A549 (cell line): ENCODE data around the gene AFF3. TPM values are rescaled to one million over a fixed set of nuclear protein-coding genes. Genes with fewer than 3 reads are reported as not detected.

Source experiments
- ATAC-seq, 2 experiments: fragments of 200-7000 bp in 1 of 2; fragments of >200 bp in 1 of 2; cut with Nextera tagmentation in 1 of 2; cut with Tn5 transposase in 1 of 2; 3 replicates each; pipeline versions ENCODE4 v1.8.0 to v1.9.1; 2018 to 2020; ENCODE audit warnings: mild to moderate bottlenecking in 1 of 2, moderate library complexity in 1 of 2
- CTCF ChIA-PET: fragments of 300-600 bp; sonication (Branson Sonifier 250); formaldehyde crosslinking; extraction: SDS; loops from one replicate; lab custom pipeline; 2021; ENCODE audit warnings: antibody characterized with exemption, inconsistent platforms; lab: Yijun Ruan, JAX
- POLR2A ChIA-PET: fragments of 350-600 bp; formaldehyde crosslinking; extraction: SDS; loops from one replicate; lab custom pipeline; 2021; ENCODE audit warnings: antibody characterized with exemption, inconsistent platforms; lab: Yijun Ruan, JAX
- DNase-seq, 2 experiments: peaks; one replicate each; pipeline versions ENCODE4 v3.0.0 to v3.0.0-alpha.2; 2011 to 2016; ENCODE audit warnings: low read depth in 1 of 2, low spot score in 1 of 2
- FAIRE-seq: peaks from 2 replicates; lab custom pipeline; 2011; peaks lifted over from hg19 to GRCh38; lab: Jason Lieb, UNC
- H3K27ac ChIP-seq, 2 experiments: fragments of >200 bp; sonication (Bioruptor Twin); formaldehyde crosslinking; 3 replicates each; pipeline ENCODE4 v1.5.1; 2016 to 2017
- H3K4me1 ChIP-seq: fragments of >200 bp; sonication (Bioruptor Twin); formaldehyde crosslinking; 3 replicates; pipeline ENCODE4 v1.6.1; 2016
- H3K4me2 ChIP-seq: fragments of >200 bp; sonication (Bioruptor Twin); formaldehyde crosslinking; 3 replicates; pipeline ENCODE4 v1.6.1; 2016
- H3K4me3 ChIP-seq: fragments of >200 bp; sonication (Bioruptor Twin); formaldehyde crosslinking; 3 replicates; pipeline ENCODE4 v1.5.1; 2016
- H3K9me3 ChIP-seq: fragments of >200 bp; sonication (Bioruptor Twin); formaldehyde crosslinking; 3 replicates; pipeline ENCODE4 v1.6.1; 2016
- BCL3 ChIP-seq: fragments of >200 bp; sonication (Bioruptor Twin); formaldehyde crosslinking; IDR thresholded peaks from 3 replicates; pipeline ENCODE4 v1.6.1; 2016
- CBX2 ChIP-seq: fragments of 200-600 bp; sonication (generic); IDR thresholded peaks from 2 replicates; pipeline ENCODE4 v1.6.1; 2016; ENCODE audit warnings: low read depth, mild to moderate bottlenecking, borderline replicate concordance
- CHD4 ChIP-seq: fragments of 200-600 bp; sonication (generic); IDR thresholded peaks from 2 replicates; pipeline ENCODE4 v1.6.1; 2016; ENCODE audit warnings: antibody characterized with exemption, mild to moderate bottlenecking, borderline replicate concordance
- CTCF ChIP-seq: fragments of >200 bp; sonication (Bioruptor Twin); formaldehyde crosslinking; IDR thresholded peaks from 3 replicates; pipeline ENCODE4 v1.5.1; 2016
- E2F6 ChIP-seq: IDR thresholded peaks from 2 replicates; pipeline ENCODE4 v1.6.1; 2012; ENCODE audit warnings: low read depth, borderline replicate concordance
- EHF ChIP-seq: fragments of 250-450 bp; sonication (Bioruptor Pico); IDR thresholded peaks from 2 replicates; pipeline ENCODE4 v1.5.0; 2020; ENCODE audit warnings: mild to moderate bottlenecking
- EP300 ChIP-seq, 2 experiments: fragments of >200 bp; sonication (Bioruptor Twin); formaldehyde crosslinking; IDR thresholded peaks; 2 replicates in 1 of 2; 3 replicates in 1 of 2; pipeline ENCODE4 v1.6.1; 2016 to 2017
- FOXS1 ChIP-seq: fragments of 250-450 bp; sonication (Bioruptor Pico); IDR thresholded peaks from 2 replicates; pipeline ENCODE4 v1.5.0; 2020; ENCODE audit warnings: mild to moderate bottlenecking, moderate library complexity
- GATA3 ChIP-seq: IDR thresholded peaks from 2 replicates; pipeline ENCODE4 v1.6.1; 2012; ENCODE audit warnings: borderline replicate concordance
- HEYL ChIP-seq: fragments of 250-450 bp; sonication (Bioruptor Pico); IDR thresholded peaks from 2 replicates; pipeline ENCODE4 v1.8.0; 2021; ENCODE audit warnings: mild to moderate bottlenecking, moderate library complexity
- HOXA7 ChIP-seq: fragments of 250-450 bp; sonication (Bioruptor Pico); IDR thresholded peaks from 2 replicates; pipeline ENCODE4 v1.5.0; 2020; ENCODE audit warnings: mild to moderate bottlenecking, moderate library complexity
- HOXB13 ChIP-seq: fragments of 250-450 bp; sonication (Bioruptor Pico); IDR thresholded peaks from 2 replicates; pipeline ENCODE4 v1.5.0; 2020; ENCODE audit warnings: low read depth, mild to moderate bottlenecking, moderate library complexity
- HOXB5 ChIP-seq: fragments of 250-450 bp; sonication (Bioruptor Pico); IDR thresholded peaks from 2 replicates; pipeline ENCODE4 v1.5.0; 2020; ENCODE audit warnings: mild to moderate bottlenecking, moderate library complexity
- JUN ChIP-seq, 2 experiments: fragments of >200 bp; sonication (Bioruptor Twin); formaldehyde crosslinking; IDR thresholded peaks; 2 replicates in 1 of 2; 3 replicates in 1 of 2; pipeline ENCODE4 v1.6.1; 2016 to 2017
- KDM1A ChIP-seq: fragments of 200-600 bp; sonication (generic); IDR thresholded peaks from 2 replicates; pipeline ENCODE4 v1.6.1; 2016; ENCODE audit warnings: low read depth, mild to moderate bottlenecking
- MAX ChIP-seq: IDR thresholded peaks from 2 replicates; pipeline ENCODE4 v1.6.1; 2012
- MYC ChIP-seq: IDR thresholded peaks from 2 replicates; pipeline ENCODE4 v1.6.1; 2012; ENCODE audit warnings: mild to moderate bottlenecking, inconsistent platforms, low read length, improper control_type of control experiment, borderline replicate concordance
- NFE2L2 ChIP-seq: fragments of 150-350 bp; conservative IDR thresholded peaks from 2 replicates; pipeline ENCODE4 v1.6.1; 2014; ENCODE audit warnings: low read length
- RAD21 ChIP-seq, 2 experiments: fragments of >200 bp in 1 of 2; sonication (Bioruptor Twin) in 1 of 2; formaldehyde crosslinking in 1 of 2; IDR thresholded peaks in 1 of 2; conservative IDR thresholded peaks in 1 of 2; 2 replicates in 1 of 2; 3 replicates in 1 of 2; pipeline ENCODE4 v1.6.1; 2012 to 2018; ENCODE audit warnings: inconsistent platforms in 1 of 2
- RCOR1 ChIP-seq: fragments of 150-350 bp; IDR thresholded peaks from 2 replicates; pipeline ENCODE4 v1.6.1; 2014; ENCODE audit warnings: antibody characterized with exemption, low read length, low read depth
- REST ChIP-seq: fragments of 200-600 bp; sonication (generic); IDR thresholded peaks from 2 replicates; pipeline ENCODE4 v1.6.1; 2016; ENCODE audit warnings: antibody characterized with exemption, mild to moderate bottlenecking, moderate library complexity
- RFX5 ChIP-seq: fragments of 450-650 bp; IDR thresholded peaks from 2 replicates; pipeline ENCODE4 v1.7.1; 2014; ENCODE audit warnings: antibody characterized with exemption, mild to moderate bottlenecking, moderate library complexity
- RNF2 ChIP-seq: fragments of 200-600 bp; sonication (generic); IDR thresholded peaks from 2 replicates; pipeline ENCODE4 v1.6.1; 2016; ENCODE audit warnings: low read depth, mild to moderate bottlenecking, antibody characterized with exemption, moderate library complexity, borderline replicate concordance
- ZC3H11A ChIP-seq: fragments of 450-650 bp; IDR thresholded peaks from 2 replicates; pipeline ENCODE4 v1.6.1; 2014; ENCODE audit warnings: antibody characterized with exemption, mild to moderate bottlenecking
- ZNF302 ChIP-seq: fragments of 250-450 bp; sonication (Bioruptor Pico); IDR thresholded peaks from 2 replicates; pipeline ENCODE4 v1.9.0; 2021; ENCODE audit warnings: inconsistent platforms, mild to moderate bottlenecking, moderate library complexity
- ZSCAN20 ChIP-seq: fragments of 250-450 bp; sonication (Bioruptor Pico); IDR thresholded peaks from 2 replicates; pipeline ENCODE4 v1.8.0; 2022; ENCODE audit warnings: mild to moderate bottlenecking, moderate library complexity
- WGBS: methylation state at CpG from one replicate; pipeline ENCODE4 v1.1.6; 2017; ENCODE audit errors: missing lambda C conversion rate; 5-methylcytosine and 5-hydroxymethylcytosine counted together
- polyA plus RNA-seq, 4 experiments: library from polyadenylated mRNA; depleted of rRNA in 3 of 4; stranded (reverse); fragments of >200 nt; fragmentation: RNase III in 1 of 4; extraction: RNeasy Plus Mini Kit Qiagen cat#74134 plus additional on column Dnase treatment in 1 of 4; gene quantifications; 2 replicates in 3 of 4; 3 replicates in 1 of 4; pipeline ENCODE4 v1.2.3, GENCODE V29; 2011 to 2017

The AFF3 gene
- polyA plus RNA-seq, 2 of the 4 experiments (the other 2 are of a cell fraction) = not detected

GRCh38 chr2:99691926-99692325 lies 450.5 kb downstream of the AFF3 start:
- no peaks in the 10 kb centered on the region for H3K9me3 ChIP-seq
- CTCF ChIA-PET = interaction anchor here (0.9 kb wide), 1 partner anchor 27 kb away, joined by 3 read pairs; no protein-coding TSS in a partner anchor
- FAIRE-seq = no peak
- no peak overlapping the region for H3K27ac ChIP-seq
- POLR2A ChIA-PET = no interaction called here
- no peak for ATAC-seq
- no peak overlapping the region for H3K4me3 ChIP-seq
- no peak overlapping the region for H3K4me2 ChIP-seq
- 8% methylated on average over 4 of the region's 4 CpGs for whole genome bisulfite sequencing
- no peak for DNase-seq
- TF ChIP-seq GATA3 (no peak), KDM1A (no peak), HOXB13 (no peak), RFX5 (no peak), CTCF (no peak), EHF (CRISPR knock-in tag) (no peak), EP300 (IDR thresholded peaks at IDR 0.05) (no peak), MAX (no peak), JUN (IDR thresholded peaks at IDR 0.05) (no peak), MYC (no peak), CBX2 (no peak), ZC3H11A (no peak), HOXA7 (CRISPR knock-in tag) (no peak), E2F6 (no peak)
- H3K4me1 ChIP-seq = no peaks in the 10 kb centered on the region

GRCh38 chr2:99689145-99689742 lies 453.1 kb downstream of the AFF3 start:
- WGBS = 42% methylated on average over 3 of the region's 3 CpGs
- no peak for TF ChIP-seq RNF2
- no peak for TF ChIP-seq E2F6
- no peak for TF ChIP-seq EHF (CRISPR knock-in tag)
- TF ChIP-seq HOXB13 = no peak
- TF ChIP-seq BCL3 = no peak
- TF ChIP-seq HOXB5 (CRISPR knock-in tag) = no peak
- no peak for TF ChIP-seq CHD4
- no peak for TF ChIP-seq ZNF302 (CRISPR knock-in tag)
- no peak for TF ChIP-seq HEYL (CRISPR knock-in tag)
- TF ChIP-seq FOXS1 (CRISPR knock-in tag) = no peak
- no peak for TF ChIP-seq RAD21 (conservative IDR thresholded peaks at IDR 0.05 in 1 of 2, IDR thresholded peaks at IDR 0.05 in 1 of 2)
- no peak for TF ChIP-seq NFE2L2
- no peak for TF ChIP-seq REST
- no peak for TF ChIP-seq RCOR1
- no peak for TF ChIP-seq ZSCAN20 (CRISPR knock-in tag)
- TF ChIP-seq MAX = no peak
- TF ChIP-seq, all 56 proteins: peak for 0
- ATAC-seq (no peak), DNase-seq (no peak), FAIRE-seq (no peak)
- Histone ChIP-seq H3K27ac (no peak overlapping the region), H3K4me2 (no peak overlapping the region), H3K4me3 (no peak overlapping the region), H3K4me1 (no peaks in the 10 kb centered on the region), H3K9me3 (no peaks in the 10 kb centered on the region)
- ChIA-PET CTCF (interaction anchor here (1.0 kb wide), 1 partner anchor 130 kb away, joined by 3 read pairs; no protein-coding TSS in a partner anchor), POLR2A (interaction anchor here (0.6 kb wide), 1 partner anchor 102 kb away, joined by 3 read pairs; no protein-coding TSS in a partner anchor)
